CD4-positive, alpha-beta T cell treated with Interleukin-17A for 1 hour (primary cell): ENCODE results near the gene NOP10.
"Not testable (repeated sequence)": the region's sequence is repeated elsewhere in the genome, so short reads cannot be mapped to it uniquely, and the experiment has no call there.

Experiments
- DNase-seq: peaks from one replicate; pipeline ENCODE4 v3.0.0-alpha.2; 2020

The NOP10 gene

GRCh38 chr15:34358367-34358766, 15.4 kb upstream of the NOP10 start:
- DNase-seq, result no peak

DNA sequence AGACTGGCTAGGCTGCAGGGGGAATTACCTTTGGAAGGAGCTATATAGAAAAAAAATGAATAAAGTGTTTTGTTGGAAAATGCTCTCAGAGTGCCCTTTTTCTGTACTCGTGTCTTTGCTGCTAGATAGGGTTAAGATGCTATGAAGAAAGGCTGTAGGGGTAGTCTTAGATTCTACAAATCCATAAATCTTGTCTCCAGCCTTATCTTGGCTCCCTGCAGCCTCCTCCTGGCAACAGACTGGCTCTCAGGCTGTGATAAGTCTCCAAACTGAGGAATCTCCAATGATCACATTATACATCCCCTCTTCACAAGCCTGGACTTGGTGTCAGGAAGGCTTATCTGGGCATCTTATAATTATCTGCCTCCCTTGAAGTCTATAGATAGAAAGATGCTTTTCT, 14.7 kb upstream of the NOP10 start:
- no peak for DNase-seq

DNA sequence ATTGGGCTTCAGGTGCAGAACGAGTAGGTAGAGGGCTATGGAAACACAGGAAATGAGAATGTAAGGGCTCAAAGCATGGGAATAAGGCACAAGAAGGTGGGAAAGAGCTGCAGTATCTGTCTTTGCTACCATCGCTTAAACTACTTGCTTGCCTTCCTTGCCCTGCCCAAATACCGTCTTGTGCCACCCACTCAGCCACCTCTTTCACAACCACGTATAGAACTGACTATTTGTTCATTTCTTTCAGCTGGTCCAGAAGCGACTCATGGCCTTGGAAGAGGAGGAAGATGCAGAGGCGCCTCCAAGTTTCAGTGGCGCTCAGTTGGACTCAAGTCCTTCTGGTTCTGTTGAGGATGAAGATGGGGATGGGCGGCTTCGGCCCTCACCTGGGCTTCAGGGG, 12.3 kb upstream of the NOP10 start:
- DNase-seq, result no peak

- DNase-seq, result no peak
These were observed 11.3 kb upstream of the NOP10 start for GRCh38 chr15:34354286-34354685.

DNA sequence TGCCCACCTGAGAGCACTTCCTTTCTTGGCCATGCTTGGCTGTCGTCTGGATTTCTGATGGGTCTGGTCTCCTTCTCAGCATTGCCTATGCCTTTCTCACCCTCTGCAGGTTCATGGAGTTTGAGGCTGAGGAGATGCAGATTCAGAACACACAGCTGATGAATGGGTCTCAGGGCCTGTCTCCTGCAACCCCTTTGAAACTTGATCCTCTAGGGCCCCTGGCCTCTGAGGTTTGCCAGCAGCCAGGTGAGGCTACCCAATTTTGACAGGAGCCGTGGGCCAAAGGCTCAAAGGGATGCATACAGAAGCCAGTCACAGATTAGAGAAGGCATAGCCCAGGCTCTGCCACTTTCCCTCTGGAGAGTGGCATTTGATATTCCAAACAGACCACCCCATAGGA, 10.7 kb upstream of the NOP10 start:
- no peak for DNase-seq

- not testable (repeated sequence) for DNase-seq
These were observed 10.1 kb upstream of the NOP10 start for GRCh38 chr15:34352996-34353395.

- no peak for DNase-seq
These were observed 6.8 kb upstream of the NOP10 start for GRCh38 chr15:34349769-34350168.

GRCh38 chr15:34348735-34349300, 5.9 kb upstream of the NOP10 start:
- DNase-seq, result no peak

DNA sequence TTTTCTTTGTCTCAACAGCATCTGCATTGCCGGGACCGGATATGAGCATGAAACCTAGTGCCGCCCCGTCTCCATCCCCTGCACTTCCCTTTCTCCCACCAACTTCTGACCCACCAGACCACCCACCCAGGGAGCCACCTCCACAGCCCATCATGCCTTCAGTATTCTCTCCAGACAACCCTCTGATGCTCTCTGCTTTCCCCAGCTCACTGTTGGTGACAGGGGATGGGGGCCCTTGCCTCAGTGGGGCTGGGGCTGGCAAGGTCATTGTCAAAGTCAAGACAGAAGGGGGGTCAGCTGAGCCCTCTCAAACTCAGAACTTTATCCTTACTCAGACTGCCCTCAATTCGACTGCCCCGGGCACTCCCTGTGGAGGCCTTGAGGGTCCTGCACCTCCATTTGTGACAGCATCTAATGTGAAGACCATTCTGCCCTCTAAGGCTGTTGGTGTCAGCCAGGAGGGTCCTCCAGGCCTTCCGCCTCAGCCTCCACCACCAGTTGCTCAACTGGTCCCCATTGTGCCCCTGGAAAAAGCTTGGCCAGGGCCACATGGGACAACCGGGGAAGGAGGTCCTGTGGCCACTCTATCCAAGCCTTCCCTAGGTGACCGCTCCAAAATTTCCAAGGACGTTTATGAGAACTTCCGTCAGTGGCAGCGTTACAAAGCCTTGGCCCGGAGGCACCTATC, 5.2 kb upstream of the NOP10 start:
- DNase-seq, result no peak

DNA sequence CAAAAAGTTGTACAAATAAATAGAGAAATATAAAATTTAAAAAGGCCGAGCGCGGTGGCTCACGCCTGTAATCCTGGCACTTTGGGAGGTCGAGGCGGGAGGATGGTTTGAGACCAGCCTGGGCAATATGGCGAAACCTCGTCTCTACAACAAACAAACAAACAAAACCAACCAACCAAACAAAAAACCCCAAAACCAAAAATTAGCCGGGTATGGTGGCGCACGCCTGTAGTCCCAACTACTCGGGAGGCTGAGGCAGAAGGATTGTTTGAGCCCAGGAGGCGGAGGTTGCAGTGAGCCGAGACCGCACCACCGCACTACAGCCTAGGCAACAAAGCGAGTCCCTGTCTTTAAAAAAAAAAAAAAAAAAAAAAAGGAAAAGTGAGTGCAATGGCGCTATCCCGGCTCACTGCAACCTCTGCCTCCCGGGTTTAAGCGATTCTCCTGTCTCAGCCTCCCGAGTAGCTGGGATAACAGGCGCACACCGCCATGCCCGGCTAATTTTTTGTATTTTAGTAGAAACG, 661 bp downstream of the NOP10 start:
- DNase-seq, result not testable (repeated sequence)

DNA sequence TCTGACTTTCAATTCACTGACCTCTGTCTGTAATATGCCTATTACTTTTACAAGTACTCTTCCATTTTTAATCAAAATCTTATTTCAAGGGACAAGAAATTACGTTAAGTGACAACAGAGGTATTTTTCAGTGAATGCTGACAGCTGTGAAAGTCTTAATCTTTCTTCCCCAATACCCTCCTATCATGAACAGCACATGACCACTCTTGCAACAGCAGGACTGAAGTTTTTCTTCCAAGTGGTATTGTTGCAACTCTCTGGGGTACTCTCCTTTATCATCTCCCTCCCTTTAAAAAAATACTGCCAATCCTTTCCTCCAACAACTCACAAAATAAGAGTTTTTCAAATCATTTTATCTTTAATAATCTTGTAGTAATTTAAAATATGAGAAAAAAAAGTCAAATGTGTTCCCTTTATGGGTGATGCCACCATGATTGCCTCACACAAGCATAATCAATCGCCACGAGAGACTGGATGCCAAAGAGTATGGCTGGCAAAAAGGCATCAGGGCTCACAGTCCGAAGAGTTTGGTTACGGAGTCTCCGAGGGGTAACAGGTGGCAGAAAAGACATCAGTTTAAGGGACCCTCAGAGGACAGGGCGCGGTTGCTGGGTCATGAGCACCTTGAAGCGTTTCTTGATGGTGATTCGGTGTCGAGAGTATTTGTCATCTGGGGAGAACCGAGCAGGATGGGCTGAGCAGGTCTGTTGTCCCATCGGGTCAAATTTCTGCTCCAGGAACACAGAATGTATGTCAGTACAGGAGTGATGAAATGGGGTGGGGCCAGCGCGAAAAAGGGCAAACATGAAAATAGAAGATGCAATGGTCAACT, 1.3 kb downstream of the NOP10 start:
- no peak for DNase-seq

DNA sequence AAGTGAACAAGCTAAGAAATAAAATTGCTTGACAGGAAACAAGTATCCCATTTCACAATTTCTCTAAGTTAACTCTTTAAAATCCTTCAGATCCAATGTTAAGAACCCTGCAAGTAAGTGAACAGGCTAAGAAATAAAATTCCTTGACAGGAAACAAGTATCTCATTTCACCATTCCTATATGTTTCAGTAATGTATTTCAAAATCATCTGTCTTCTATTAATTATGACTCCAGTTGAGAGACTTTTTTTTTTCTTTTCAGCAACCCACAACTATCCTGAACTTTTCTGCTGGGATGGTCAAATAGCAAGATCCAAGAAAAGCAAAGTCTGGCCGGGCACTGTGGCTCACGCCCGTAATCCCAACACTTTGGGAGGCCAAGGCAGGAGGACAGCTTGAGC, 3.0 kb downstream of the NOP10 start:
- DNase-seq, result no peak

- no peak for DNase-seq
These were observed 4.6 kb downstream of the NOP10 start for GRCh38 chr15:34338347-34338746.

GRCh38 chr15:34337557-34338306, 5.2 kb downstream of the NOP10 start, which contains the start of gene SLC12A6:
TSS of gene SLC12A6 (minus strand) at chr15:34337781. CDS start at chr15:34336680, 1,101 bp downstream.
- peak; percentile 91 for DNase-seq

GRCh38 chr15:34336991-34337556, 5.9 kb downstream of the NOP10 start:
- DNase-seq, result peak; percentile 39

- DNase-seq, result peak; percentile 23
These were observed 6.5 kb downstream of the NOP10 start for GRCh38 chr15:34336231-34336990.

- DNase-seq, result peak; percentile 52
These were observed 7.5 kb downstream of the NOP10 start for GRCh38 chr15:34335176-34336032.

GRCh38 chr15:34334672-34335071, 8.3 kb downstream of the NOP10 start:
- no peak for DNase-seq

- no peak for DNase-seq
These were observed 10.3 kb downstream of the NOP10 start for GRCh38 chr15:34332553-34333120.

DNA sequence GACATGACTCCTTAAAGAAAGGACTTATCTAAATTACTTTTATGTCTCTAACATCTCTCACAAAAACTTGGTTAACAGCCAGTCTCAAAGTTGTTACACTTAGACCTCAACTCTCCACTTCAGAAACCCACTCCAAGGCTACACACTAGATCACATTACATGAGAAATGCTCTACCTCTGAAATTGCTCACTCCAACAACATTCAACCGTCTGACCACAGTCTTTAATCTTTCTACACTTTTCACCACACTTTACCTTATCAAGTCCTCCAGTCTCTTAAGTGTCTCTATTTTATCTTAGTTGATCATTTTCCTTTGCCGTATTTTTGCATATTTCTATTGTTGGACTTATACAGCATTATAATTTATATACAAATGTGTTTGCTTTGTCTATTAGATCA, 11.1 kb downstream of the NOP10 start:
- DNase-seq, result peak; percentile 64
